ENCODE data around the gene NSUN4. TPM values are rescaled to one million over a fixed set of nuclear protein-coding genes. Genes with fewer than 3 reads are reported as not detected.

NSUN4 gene
- total RNA-seq, 4 donors from 2014 or later = 12.8 to 29.4 (median 18.0) TPM

- Histone ChIP-seq H3K4me3 (peak overlapping the region in 1 of 4 donors; percentile 9), H3K4me1 (peaks cover 0 to 29% (median 0%) of the 10 kb centered on the region in 4 donors), H3K27me3 (no peaks in the 10 kb centered on the region), H3K9me3 (no peaks in the 10 kb centered on the region), H3K36me3 (peaks cover 0 to 3% (median 0%) of the 10 kb centered on the region in 3 donors), H3K27ac (peak overlapping the region in 3 of 4 donors; percentile 52 to 82 (median 65))
- peak in 2 of 3 donors; percentile 81 to 87 for DNase-seq
- TF ChIP-seq POLR2A (IDR thresholded peaks at IDR 0.05) (peak in 1 of 2 donors; percentile 47), CTCF (IDR thresholded peaks at IDR 0.05) (no peak)
Observed at GRCh38 chr1:46401964-46402626, 61.5 kb downstream of the NSUN4 start.

- Histone ChIP-seq H3K27me3 (no peaks in the 10 kb centered on the region), H3K27ac (no peak overlapping the region), H3K4me3 (no peak overlapping the region), H3K4me1 (peaks cover 0 to 29% (median 0%) of the 10 kb centered on the region in 4 donors), H3K36me3 (peaks cover 0 to 16% (median 0%) of the 10 kb centered on the region in 3 donors), H3K9me3 (no peaks in the 10 kb centered on the region)
- no peak for DNase-seq
- TF ChIP-seq CTCF (IDR thresholded peaks at IDR 0.05) (no peak), POLR2A (IDR thresholded peaks at IDR 0.05) (no peak)
Observed at GRCh38 chr1:46403916-46404315, 63.3 kb downstream of the NSUN4 start.

GRCh38 chr1:46404482-46405196 lies 64.0 kb downstream of the NSUN4 start:
- no peak for DNase-seq
- peaks cover 0 to 29% (median 0%) of the 10 kb centered on the region in 4 donors for H3K4me1 ChIP-seq
- no peak overlapping the region for H3K27ac ChIP-seq
- H3K36me3 ChIP-seq = peaks cover 0 to 23% (median 0%) of the 10 kb centered on the region in 3 donors
- H3K27me3 ChIP-seq = no peaks in the 10 kb centered on the region
- no peak for TF ChIP-seq POLR2A (IDR thresholded peaks at IDR 0.05)
- TF ChIP-seq CTCF (IDR thresholded peaks at IDR 0.05) = no peak
- no peaks in the 10 kb centered on the region for H3K9me3 ChIP-seq
- H3K4me3 ChIP-seq = no peak overlapping the region

- no peak for TF ChIP-seq CTCF (IDR thresholded peaks at IDR 0.05)
- no peak for TF ChIP-seq POLR2A (IDR thresholded peaks at IDR 0.05)
- no peak for DNase-seq
- no peaks in the 10 kb centered on the region for H3K9me3 ChIP-seq
- peaks cover 0 to 29% (median 0%) of the 10 kb centered on the region in 4 donors for H3K4me1 ChIP-seq
- H3K27ac ChIP-seq = no peak overlapping the region
- no peaks in the 10 kb centered on the region for H3K27me3 ChIP-seq
- no peak overlapping the region for H3K4me3 ChIP-seq
- H3K36me3 ChIP-seq = peaks cover 0 to 29% (median 0%) of the 10 kb centered on the region in 3 donors
Observed at GRCh38 chr1:46405197-46405555, 64.6 kb downstream of the NSUN4 start.

GRCh38 chr1:46405724-46406123 lies 65.1 kb downstream of the NSUN4 start:
- Histone ChIP-seq H3K9me3 (no peaks in the 10 kb centered on the region), H3K36me3 (peaks cover 0 to 34% (median 0%) of the 10 kb centered on the region in 3 donors), H3K27ac (no peak overlapping the region), H3K4me1 (peaks cover 0 to 29% (median 0%) of the 10 kb centered on the region in 4 donors), H3K4me3 (no peak overlapping the region), H3K27me3 (no peaks in the 10 kb centered on the region)
- DNase-seq = no peak
- no peak for TF ChIP-seq POLR2A (IDR thresholded peaks at IDR 0.05)
- TF ChIP-seq CTCF (IDR thresholded peaks at IDR 0.05) = no peak

All from Peyer's patch (tissue), 4 donors.